OCI-LY7 (cell line): Measurements from ENCODE around the gene CPD.

Experiments
- EZH2phosphoT487 ChIP-seq: fragments of 200-600 bp; sonication (generic); IDR thresholded peaks from 2 replicates; pipeline ENCODE4 v1.6.1; 2018; ENCODE audit warnings: low read depth, borderline replicate concordance, mild to moderate bottlenecking, mixed run types, antibody characterized with exemption, low read length, moderate library complexity, mixed read lengths
- TF ChIP-seq, protein P1 (sequence below): fragments of 200-600 bp; sonication (generic); conservative IDR thresholded peaks from 2 replicates; pipeline ENCODE4 v1.5.1; 2014; ENCODE audit warnings: mild to moderate bottlenecking, antibody characterized with exemption, low read length, moderate library complexity, mixed read lengths

DNA sequence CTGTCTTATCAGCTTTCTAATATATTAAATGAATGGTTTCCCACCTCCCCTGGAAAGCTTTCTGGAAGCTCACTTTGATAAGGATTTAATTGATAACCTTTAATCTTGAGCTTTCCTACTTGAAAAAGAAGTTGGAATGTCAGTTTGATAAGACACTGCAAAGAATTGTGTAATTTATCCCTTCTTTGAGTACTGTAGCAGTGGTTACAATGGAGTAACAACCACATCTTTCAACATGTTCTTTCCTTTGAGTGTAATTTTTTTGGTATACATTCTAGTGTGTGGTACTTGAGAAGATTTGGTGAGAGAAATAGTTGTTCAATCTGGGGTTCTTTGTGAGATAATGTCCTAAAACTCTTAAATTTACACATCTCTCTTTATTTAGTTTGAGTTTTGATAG is 43.4 kb downstream of the CPD start:
- TF ChIP-seq, protein P1, sequence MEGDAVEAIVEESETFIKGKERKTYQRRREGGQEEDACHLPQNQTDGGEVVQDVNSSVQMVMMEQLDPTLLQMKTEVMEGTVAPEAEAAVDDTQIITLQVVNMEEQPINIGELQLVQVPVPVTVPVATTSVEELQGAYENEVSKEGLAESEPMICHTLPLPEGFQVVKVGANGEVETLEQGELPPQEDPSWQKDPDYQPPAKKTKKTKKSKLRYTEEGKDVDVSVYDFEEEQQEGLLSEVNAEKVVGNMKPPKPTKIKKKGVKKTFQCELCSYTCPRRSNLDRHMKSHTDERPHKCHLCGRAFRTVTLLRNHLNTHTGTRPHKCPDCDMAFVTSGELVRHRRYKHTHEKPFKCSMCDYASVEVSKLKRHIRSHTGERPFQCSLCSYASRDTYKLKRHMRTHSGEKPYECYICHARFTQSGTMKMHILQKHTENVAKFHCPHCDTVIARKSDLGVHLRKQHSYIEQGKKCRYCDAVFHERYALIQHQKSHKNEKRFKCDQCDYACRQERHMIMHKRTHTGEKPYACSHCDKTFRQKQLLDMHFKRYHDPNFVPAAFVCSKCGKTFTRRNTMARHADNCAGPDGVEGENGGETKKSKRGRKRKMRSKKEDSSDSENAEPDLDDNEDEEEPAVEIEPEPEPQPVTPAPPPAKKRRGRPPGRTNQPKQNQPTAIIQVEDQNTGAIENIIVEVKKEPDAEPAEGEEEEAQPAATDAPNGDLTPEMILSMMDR, result no peak
- TF ChIP-seq EZH2phosphoT487, result no peak
